Measurements from ENCODE around the gene ULK1. TPM values are rescaled to one million over a fixed set of nuclear protein-coding genes. Genes with fewer than 3 reads are reported as not detected.
A peak's percentile ranks its signal among the peaks of the same experiment; 100 is the strongest.

ULK1 gene
- total and polyA plus RNA-seq, 2 of the 13 experiments (the other 11 are each of a cell fraction or from before 2014, with no cell fraction given), result 2.8 to 10.1 TPM

DNA sequence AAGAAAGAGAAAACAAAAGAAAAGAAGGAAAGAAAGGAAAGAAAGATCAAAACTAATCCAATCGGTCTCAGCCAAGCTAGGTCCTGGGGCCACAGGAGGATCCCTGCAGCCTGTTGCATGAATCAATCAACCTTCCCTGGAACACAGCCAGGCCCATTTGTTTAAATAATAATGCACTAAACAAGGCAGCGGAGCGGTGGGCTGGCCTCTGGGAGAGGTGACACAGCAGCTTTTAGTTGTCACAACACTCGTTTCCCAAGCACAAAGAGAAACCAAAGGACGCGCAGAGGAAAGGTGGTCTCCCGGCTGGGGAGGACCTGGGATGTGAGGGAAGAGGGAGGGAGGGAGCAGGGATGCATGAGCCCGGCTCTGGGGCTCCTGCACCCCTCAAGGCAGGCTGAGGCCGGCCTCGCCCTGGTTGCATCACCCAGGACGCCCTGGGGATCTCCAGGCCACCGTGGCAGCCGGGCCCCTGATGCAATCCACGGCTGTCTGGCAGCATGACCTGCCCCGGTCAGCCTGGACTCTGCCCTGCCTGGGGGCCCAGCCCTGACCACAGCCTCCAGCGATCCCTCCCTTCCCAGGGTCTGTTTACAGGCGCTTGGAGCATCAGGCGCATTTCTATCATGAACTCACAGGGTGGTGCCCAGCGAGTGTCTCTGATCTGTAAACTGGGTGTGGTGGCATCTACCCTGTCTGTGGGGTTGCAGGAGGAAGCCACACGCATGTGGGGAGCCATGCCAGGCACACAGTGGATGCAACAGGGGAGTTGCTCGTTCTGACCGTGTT lies 33.8 kb upstream of the ULK1 start (continued):
- TF ChIP-seq ZNF672 (CRISPR knock-in tag; IDR thresholded peaks at IDR 0.05) (no peak; the same call in 1 of the 2 replicates), ZNF644 (CRISPR knock-in tag; IDR thresholded peaks at IDR 0.05; ENCODE audit: low read depth) (no peak), ZNF333 (CRISPR knock-in tag; IDR thresholded peaks at IDR 0.05; ENCODE audit: borderline replicate concordance) (peak; percentile 91), ZC3H13 (CRISPR knock-in tag; IDR thresholded peaks at IDR 0.05) (peak; percentile 75; the same call in 1 of the 2 replicates), SP2 (CRISPR knock-in tag; IDR thresholded peaks at IDR 0.05) (no peak), ATF1 (CRISPR knock-in tag; IDR thresholded peaks at IDR 0.05) (no peak), TMF1 (CRISPR knock-in tag; IDR thresholded peaks at IDR 0.05; ENCODE audit: low read depth) (no peak), CBX1 (IDR thresholded peaks at IDR 0.05; ENCODE audit: low read depth) (peak; percentile 90), ZNF3 (CRISPR knock-in tag; IDR thresholded peaks at IDR 0.05) (peak; percentile 64), SP5 (CRISPR knock-in tag; IDR thresholded peaks at IDR 0.05; ENCODE audit: borderline replicate concordance, low read depth) (peak; percentile 93), ZNF530 (CRISPR knock-in tag; IDR thresholded peaks at IDR 0.05; ENCODE audit: low read depth) (no peak), AHR (CRISPR knock-in tag; IDR thresholded peaks at IDR 0.05) (0 out of 2 replicates have a peak, but pooled peaks have one; percentile 31), REPIN1 (CRISPR knock-in tag; IDR thresholded peaks at IDR 0.05; ENCODE audit: borderline replicate concordance, low read depth) (peak; percentile 97), KLF11 (CRISPR knock-in tag; IDR thresholded peaks at IDR 0.05) (peak; percentile 53; the same call in 1 of the 2 replicates), ZNF572 (CRISPR knock-in tag; IDR thresholded peaks at IDR 0.05) (no peak), BRD4 (CRISPR knock-in tag; IDR thresholded peaks at IDR 0.05) (no peak), SRF (IDR thresholded peaks at IDR 0.05; ENCODE audit: low read depth, low read length) (no peak), ZIK1 (CRISPR knock-in tag; IDR thresholded peaks at IDR 0.05; ENCODE audit: borderline replicate concordance, low read depth) (no peak), ZNF260 (CRISPR knock-in tag; IDR thresholded peaks at IDR 0.05; ENCODE audit: borderline replicate concordance, low read depth) (no peak; the same call in 1 of the 2 replicates)
- TF ChIP-seq, protein P1, sequence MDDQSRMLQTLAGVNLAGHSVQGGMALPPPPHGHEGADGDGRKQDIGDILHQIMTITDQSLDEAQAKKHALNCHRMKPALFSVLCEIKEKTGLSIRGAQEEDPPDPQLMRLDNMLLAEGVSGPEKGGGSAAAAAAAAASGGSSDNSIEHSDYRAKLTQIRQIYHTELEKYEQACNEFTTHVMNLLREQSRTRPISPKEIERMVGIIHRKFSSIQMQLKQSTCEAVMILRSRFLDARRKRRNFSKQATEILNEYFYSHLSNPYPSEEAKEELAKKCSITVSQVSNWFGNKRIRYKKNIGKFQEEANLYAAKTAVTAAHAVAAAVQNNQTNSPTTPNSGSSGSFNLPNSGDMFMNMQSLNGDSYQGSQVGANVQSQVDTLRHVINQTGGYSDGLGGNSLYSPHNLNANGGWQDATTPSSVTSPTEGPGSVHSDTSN (CRISPR knock-in tag; IDR thresholded peaks at IDR 0.05; ENCODE audit: borderline replicate concordance), result no peak
- TF ChIP-seq, protein P2, sequence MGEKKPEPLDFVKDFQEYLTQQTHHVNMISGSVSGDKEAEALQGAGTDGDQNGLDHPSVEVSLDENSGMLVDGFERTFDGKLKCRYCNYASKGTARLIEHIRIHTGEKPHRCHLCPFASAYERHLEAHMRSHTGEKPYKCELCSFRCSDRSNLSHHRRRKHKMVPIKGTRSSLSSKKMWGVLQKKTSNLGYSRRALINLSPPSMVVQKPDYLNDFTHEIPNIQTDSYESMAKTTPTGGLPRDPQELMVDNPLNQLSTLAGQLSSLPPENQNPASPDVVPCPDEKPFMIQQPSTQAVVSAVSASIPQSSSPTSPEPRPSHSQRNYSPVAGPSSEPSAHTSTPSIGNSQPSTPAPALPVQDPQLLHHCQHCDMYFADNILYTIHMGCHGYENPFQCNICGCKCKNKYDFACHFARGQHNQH (CRISPR knock-in tag; IDR thresholded peaks at IDR 0.05), result peak; percentile 94
- TF ChIP-seq, protein P3, sequence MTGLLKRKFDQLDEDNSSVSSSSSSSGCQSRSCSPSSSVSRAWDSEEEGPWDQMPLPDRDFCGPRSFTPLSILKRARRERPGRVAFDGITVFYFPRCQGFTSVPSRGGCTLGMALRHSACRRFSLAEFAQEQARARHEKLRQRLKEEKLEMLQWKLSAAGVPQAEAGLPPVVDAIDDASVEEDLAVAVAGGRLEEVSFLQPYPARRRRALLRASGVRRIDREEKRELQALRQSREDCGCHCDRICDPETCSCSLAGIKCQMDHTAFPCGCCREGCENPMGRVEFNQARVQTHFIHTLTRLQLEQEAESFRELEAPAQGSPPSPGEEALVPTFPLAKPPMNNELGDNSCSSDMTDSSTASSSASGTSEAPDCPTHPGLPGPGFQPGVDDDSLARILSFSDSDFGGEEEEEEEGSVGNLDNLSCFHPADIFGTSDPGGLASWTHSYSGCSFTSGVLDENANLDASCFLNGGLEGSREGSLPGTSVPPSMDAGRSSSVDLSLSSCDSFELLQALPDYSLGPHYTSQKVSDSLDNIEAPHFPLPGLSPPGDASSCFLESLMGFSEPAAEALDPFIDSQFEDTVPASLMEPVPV (CRISPR knock-in tag; IDR thresholded peaks at IDR 0.05), result peak; percentile 56; the same call in 1 of the 2 replicates
- TF ChIP-seq, protein P4, sequence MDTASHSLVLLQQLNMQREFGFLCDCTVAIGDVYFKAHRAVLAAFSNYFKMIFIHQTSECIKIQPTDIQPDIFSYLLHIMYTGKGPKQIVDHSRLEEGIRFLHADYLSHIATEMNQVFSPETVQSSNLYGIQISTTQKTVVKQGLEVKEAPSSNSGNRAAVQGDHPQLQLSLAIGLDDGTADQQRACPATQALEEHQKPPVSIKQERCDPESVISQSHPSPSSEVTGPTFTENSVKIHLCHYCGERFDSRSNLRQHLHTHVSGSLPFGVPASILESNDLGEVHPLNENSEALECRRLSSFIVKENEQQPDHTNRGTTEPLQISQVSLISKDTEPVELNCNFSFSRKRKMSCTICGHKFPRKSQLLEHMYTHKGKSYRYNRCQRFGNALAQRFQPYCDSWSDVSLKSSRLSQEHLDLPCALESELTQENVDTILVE (CRISPR knock-in tag; IDR thresholded peaks at IDR 0.05), result peak; percentile 95
- TF ChIP-seq, protein P5, sequence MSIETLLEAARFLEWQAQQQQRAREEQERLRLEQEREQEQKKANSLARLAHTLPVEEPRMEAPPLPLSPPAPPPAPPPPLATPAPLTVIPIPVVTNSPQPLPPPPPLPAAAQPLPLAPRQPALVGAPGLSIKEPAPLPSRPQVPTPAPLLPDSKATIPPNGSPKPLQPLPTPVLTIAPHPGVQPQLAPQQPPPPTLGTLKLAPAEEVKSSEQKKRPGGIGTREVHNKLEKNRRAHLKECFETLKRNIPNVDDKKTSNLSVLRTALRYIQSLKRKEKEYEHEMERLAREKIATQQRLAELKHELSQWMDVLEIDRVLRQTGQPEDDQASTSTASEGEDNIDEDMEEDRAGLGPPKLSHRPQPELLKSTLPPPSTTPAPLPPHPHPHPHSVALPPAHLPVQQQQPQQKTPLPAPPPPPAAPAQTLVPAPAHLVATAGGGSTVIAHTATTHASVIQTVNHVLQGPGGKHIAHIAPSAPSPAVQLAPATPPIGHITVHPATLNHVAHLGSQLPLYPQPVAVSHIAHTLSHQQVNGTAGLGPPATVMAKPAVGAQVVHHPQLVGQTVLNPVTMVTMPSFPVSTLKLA (IDR thresholded peaks at IDR 0.05), result peak; percentile 28; the same call in 1 of the 2 replicates

Measured in HepG2 (cell line).